Retina (tissue), 1 donor: ENCODE results near the gene USP38.
"Not testable (repeated sequence)": the region's sequence is repeated elsewhere in the genome, so short reads cannot be mapped to it uniquely, and the experiment has no call there.

Source experiments
- DNase-seq: peaks from one replicate; pipeline ENCODE4 v3.0.0-alpha.2; 2016

USP38 gene

GRCh38 chr4:143224255-143224654 is 39.5 kb downstream of the USP38 start:
- DNase-seq: no peak

DNA sequence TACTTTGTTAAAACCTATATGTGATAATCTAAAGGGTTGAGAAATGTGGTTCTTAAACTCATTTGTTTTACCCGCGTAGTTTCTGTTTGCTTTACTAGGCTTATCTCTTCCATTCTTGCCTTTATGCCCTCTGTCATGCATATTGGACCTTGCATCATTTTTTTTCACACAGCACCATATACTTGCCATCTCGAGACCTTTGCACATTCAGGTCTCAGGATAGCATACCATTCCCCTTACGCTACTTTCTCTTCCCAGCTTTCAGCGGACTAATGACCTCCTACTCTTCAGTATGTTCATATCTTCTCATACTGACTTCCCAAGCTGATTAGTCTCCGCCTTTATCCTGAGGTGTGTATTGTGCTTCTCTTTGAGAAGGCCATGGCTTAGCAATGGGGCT is 40.5 kb downstream of the USP38 start:
- DNase-seq: no peak

- DNase-seq: no peak
Observed at GRCh38 chr4:143230683-143231082, 46.0 kb downstream of the USP38 start.

- DNase-seq: no peak
Observed at GRCh38 chr4:143232277-143232676, 47.6 kb downstream of the USP38 start.

DNA sequence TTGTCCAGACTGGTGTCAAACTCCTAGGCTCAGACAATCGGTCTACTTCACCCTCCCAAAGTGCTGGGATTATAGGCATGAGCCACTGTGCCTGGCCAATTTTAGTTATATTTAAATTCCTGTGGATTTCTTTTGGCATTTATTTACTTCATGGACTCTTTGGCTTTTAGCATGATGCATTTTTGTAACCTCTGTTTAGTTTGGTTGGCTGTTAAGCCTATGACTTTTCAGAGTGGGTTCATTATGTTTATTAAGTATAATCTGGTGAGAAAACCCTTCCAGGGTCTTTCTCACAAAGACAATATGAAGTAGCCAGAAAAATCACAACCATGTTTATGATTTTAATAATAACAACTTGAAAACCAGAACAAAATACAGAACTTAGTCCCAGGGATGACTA is 49.4 kb downstream of the USP38 start:
- no peak for DNase-seq

DNA sequence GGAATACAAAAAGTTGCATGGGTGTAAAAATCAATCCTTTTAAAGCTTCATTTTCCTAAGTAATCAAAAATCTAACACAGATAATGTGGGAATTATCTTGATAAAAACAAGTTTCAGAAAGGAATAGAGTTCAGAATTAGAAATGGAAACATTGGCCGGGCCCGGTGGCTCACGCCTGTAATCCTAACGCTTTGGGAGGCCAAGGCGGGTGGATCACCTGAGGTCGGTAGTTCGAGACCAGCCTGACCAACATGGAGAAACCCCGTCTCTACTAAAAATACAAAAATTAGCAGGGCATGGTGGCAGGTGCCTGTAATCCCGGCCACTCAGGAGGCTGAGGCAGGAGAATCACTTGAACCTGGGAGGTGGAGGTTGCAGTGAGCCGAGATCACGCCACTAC is 52.5 kb downstream of the USP38 start:
- DNase-seq: not testable (repeated sequence)

DNA sequence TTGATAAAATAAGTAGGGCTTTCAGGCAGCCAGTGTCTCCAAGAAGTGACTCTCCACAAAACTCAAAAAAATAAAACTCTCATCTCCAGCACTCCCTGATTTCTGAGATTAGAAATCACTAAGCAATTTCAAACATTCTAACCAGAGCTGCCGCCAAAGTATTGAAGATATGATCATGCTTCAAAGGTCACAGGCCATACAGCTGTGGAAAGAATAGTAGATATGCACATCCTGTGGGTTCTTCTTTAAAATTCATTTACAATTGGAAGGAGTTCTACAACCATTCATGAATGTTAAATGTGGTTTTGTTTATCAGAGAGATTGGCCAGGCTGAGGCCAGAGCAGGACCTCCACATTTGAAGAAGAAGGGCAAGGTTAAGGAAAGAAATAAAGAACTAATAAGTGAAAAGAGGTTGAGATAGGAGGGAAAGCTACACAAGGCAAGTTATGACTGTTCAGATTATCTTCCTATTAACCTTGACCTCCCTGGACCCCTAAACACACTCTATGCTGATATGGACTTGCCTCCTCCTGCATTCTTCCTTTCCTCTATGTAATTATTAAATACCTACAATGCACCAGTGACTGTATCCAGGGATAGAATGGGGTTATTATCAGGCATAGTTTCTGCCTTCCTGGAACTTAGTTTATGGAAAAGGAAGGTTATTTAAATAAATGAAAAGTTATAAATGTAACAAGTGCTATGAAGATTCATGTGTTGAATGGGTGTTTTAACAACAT is 56.4 kb downstream of the USP38 start:
- DNase-seq: no peak

- no peak for DNase-seq
Observed at GRCh38 chr4:143241892-143242291, 57.2 kb downstream of the USP38 start.

DNA sequence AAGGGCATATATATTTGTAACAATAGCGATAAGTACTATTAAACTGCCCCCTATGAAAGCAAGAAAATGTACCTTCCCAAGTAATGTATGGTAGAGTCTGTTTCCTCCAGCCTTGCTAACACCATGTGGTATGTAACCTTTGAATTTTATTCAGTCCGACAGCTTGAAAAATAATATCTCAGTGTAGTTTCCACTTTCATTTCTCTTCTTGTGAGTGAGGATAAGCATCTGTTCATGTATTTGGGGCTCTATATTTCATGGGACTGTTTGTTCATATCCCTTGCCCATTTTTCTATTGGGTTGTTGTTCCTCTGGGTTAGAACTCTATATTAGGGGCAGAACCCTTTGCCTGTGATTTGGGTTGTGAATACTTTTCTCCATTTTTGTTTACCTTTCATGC is 58.3 kb downstream of the USP38 start:
- DNase-seq: no peak

DNA sequence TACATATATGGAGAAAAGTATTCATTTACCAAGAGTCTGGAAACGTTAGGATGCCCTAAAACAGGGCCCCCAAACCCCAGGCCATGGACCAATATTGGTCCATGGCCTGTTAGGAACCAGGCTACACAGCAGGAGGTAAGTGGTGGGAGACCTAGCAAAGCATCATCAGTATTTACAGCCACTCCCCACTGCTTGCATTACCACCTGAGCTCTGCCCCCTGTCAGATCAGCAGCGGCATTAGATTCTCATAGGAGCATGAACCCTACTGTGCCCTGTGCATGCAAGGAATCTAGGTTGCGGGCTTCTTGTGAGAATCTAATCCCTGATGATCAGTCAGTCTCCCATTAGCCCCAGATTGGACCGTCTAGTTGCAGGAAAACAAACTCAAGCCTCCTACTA is 62.3 kb downstream of the USP38 start:
- DNase-seq: no peak

GRCh38 chr4:143247866-143248265 is 63.1 kb downstream of the USP38 start:
- DNase-seq: no peak

GRCh38 chr4:143248827-143249226 is 64.1 kb downstream of the USP38 start:
- no peak for DNase-seq

DNA sequence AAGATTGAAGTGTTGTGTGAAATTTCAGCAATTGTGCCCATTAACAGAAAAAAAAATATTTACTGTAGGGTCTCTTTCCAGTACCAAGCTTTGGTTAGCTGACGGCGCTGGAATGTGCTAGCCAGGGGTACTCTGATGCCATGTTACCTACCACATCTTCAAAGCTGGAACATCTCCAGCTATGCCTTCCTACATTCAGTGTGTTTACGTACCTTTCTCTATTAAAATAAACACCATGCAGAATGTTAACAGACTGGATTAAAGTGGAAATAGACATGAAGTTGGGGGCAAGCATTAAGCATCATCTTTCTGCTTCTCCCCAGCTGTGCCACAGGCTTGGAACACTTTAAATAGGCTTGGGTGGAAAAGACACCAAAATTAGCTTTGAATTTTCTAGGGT is 65.9 kb downstream of the USP38 start:
- no peak for DNase-seq

DNA sequence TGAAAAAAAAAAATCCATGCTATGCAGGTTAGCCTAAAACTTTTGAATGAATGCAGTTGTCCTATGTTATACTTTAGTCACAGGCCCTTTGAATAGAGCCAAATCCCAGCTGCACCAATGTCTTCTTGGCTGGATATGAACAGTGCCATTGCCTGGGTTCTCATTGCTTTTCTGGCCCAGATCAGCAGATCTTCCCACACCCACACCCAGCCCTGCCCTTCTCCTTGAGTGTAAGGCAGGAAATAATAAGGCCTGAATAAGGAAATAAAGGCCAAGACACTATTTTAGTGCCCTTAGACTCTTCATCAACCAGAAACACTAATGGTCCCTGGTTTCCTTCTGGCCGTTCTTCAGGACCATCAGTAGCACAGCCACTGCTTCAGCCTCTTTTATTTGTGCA is 66.6 kb downstream of the USP38 start:
- no peak for DNase-seq

DNA sequence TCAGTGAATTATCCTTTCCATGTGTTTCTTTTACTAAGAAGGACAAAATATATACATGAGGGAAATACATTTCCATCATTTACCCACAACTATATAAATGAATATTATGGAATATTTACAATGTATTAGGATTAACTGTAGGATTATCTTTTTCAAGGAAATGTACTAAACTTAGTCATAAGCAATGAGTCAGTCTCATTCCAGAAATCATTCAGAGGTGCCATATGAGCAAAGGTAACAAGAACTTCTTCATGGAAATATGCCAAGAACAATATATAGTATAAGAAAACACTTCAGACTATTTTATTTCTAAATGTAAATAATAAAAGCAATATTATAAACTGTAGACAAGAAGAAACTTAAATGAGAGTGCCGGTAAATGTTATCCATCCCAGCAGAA is 67.1 kb downstream of the USP38 start:
- no peak for DNase-seq

DNA sequence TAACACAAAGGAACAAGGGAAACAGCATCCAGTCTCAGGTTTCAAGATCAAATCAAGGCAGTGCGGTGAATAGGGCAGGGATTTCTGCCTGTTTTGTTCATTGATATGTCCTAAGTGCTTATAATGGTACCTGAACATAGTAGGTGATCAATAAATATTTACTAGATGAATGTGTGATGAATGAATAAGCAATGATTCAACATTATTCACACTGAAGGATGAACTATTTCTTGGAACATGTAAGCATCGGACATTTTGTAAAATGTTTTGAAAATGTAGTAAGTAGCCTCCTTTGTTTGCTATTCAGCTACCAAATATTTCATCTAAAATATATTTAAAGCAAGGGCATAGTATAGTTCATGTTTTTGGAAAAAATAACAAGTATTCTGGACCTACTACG is 67.8 kb downstream of the USP38 start:
- DNase-seq: no peak

- no peak for DNase-seq
Observed at GRCh38 chr4:143253166-143253565, 68.4 kb downstream of the USP38 start.

GRCh38 chr4:143254491-143255226 is 69.9 kb downstream of the USP38 start:
- DNase-seq: no peak

GRCh38 chr4:143256456-143256855 is 71.7 kb downstream of the USP38 start:
- DNase-seq: no peak

DNA sequence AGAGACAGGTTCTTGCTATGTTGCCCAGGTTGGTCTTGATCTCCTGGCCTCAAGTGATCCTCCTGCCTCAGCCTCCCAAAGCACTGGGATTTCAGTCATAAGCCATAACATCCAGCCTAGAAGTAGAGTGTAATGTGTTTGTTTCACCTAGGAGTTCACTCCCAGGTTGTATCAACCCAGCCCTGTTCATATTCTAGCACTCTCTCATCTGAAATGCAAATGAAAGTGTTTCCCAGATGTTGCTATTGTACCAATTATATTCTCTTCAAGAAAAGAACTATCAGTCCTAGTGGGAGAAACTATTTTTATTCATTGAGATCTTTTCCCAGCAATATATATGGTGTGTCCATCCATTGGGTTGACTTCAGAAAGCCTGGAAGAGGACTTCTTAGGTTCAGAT is 72.6 kb downstream of the USP38 start:
- DNase-seq: no peak

GRCh38 chr4:143260750-143261149 is 76.0 kb downstream of the USP38 start:
- DNase-seq: no peak

- no peak for DNase-seq
Observed at GRCh38 chr4:143262838-143263237, 78.1 kb downstream of the USP38 start.

DNA sequence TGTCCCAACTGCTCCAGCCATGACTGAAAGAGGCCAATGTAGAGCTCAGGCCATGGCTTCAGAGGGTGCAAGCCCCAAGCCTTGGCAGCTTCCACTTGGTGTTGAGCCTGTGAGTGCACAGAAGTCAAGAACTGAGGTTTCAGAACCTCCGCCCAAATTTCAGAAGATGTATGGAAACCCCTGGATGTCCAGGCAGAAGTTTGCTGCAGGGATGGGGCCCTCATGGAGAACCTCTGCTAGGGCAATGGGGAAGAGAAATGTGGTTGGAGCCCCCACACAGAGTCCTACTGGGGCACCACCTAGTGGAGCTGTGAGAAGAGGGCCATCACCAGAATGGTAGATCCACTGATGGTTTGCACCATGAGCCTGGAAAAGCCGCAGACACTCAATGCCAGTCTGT is 83.0 kb downstream of the USP38 start:
- not testable (repeated sequence) for DNase-seq

GRCh38 chr4:143270256-143270838 is 85.6 kb downstream of the USP38 start:
- DNase-seq: no peak
